HG03060 (cell line): ENCODE measurements around the gene ISLR.

Experiments
- ATAC-seq: cut with Tn5 transposase; IDR thresholded peaks from one replicate; pipeline ENCODE4 v1.9.1; 2021; ENCODE audit warnings: low read depth, moderate number of reproducible peaks; ENCODE audit not compliant: unreplicated experiment

The ISLR gene

DNA sequence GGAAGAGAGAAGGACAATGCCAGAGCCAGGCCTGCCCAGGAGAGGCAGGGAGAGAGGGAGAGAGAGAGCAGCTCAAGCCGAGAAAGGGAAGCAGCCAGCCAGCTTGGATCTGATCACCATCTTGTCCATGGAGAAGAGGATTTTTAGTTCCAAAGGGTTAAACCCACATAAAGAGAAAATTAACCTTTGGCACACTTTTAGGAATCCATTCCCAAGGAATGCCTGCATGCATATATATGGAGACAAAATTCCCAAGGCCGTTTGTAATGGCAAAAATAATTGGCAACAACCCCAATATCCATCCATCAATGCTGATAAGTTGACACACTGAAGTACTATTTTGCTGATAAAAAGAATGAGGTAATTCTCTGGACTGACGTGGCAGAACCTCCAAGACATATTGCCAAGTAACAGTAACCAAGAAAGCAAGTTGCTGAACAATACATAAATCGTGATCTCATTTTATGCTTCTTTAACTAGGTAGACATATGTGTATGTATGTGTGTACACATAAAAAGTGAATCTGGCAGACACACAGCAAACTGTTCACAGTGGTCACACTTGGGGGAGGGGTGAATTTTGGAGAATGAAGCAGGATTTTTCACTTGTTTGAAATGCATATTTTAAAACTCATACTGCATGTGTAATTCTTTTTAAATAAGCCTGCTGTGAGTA is 36.6 kb downstream of the ISLR start:
- no peak for ATAC-seq

DNA sequence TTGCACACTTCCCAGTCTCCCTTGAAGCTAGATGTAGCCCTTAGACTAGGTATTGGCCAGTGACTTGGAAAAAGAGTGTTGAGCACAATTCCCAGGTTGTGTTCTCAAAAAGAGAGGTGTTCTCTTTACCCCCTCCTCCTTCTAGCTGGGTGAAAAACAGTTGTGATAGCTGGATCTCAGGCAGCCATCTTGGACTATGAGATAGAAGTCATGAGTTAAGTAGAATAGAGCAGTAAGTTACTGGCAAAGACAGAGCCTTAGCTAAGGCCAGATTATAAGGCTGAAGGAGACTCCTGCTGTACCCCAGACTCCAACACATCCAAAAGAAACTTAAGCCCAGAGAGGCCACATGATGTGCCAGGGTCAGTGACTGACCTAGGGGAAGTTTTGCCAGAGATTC is 37.2 kb downstream of the ISLR start:
- no peak for ATAC-seq

DNA sequence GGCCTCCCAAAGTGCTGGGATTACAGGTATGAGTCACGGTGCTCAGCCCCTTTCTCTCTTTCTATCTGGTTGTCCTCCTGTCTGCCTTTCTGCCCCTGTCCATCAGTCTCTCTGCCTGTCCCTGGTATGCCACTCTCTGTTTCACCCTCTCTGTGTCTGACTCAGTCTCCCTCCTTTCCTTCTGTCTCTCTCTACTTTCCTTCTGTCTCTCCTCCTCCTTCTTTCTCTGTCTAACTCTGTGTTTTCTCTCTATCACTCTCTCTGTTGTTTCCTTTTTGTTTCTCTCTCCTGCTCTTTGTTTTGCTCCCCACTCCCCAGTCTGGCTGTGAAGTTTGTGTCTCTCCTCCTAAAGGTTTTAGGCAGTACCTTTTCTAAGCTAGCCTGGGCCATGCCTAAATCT is 38.1 kb downstream of the ISLR start:
- no peak for ATAC-seq

DNA sequence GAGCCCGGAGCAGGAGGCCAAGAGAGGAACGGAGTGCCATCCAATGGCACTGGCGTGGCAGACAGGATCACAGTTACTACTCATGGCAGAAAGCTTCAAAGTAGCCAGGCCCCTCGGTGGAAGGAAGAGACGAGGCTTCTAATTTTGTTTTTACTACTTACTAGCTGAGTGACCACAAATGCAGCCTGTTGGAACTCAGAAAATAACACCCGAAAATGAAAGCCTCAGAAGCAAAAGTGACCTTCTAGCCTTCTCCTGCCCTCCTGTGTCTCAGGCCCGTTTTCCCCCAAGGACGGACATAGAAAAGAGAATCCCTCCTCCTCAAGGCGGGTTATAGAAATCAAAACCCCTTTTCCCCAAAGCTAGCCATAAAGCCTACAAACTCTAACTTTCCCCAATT is 39.0 kb downstream of the ISLR start:
- no peak for ATAC-seq

GRCh38 chr15:74213858-74214284 is 40.4 kb downstream of the ISLR start:
- ATAC-seq: no peak

DNA sequence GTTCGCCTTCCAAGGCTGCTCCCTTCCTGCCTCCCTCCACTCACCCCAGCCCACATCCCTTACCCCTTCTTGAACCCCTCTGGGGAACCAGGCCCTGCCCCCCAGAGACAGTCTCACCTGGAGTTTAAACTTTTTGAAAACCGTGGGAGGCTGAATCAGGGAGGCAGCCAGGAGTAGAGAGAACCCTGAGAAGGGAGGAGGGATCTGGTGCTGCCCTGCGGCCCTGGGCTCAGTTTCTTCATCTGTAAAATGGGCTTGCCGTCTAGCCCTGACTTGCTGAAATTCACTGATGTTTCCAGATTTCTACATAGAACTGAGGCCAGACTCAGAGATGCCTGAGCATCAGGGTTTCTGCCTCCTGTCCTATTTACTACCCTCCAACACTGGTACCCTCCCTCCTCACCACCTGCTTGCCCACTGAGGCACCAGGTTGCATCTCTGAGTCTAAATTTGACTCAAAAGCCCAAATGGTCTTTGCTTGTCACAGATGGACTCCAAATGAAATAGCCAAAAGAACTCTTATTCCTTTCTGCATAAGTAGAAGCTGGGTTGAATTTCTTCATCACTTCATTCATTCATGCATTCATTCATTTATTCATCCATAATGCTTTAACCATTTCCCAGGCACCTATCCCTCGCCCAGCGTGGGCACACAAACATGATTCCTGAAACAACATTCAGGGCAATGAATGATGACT is 41.0 kb downstream of the ISLR start:
- ATAC-seq: no peak

- no peak for ATAC-seq
These were observed 42.4 kb downstream of the ISLR start for GRCh38 chr15:74215958-74216357.

DNA sequence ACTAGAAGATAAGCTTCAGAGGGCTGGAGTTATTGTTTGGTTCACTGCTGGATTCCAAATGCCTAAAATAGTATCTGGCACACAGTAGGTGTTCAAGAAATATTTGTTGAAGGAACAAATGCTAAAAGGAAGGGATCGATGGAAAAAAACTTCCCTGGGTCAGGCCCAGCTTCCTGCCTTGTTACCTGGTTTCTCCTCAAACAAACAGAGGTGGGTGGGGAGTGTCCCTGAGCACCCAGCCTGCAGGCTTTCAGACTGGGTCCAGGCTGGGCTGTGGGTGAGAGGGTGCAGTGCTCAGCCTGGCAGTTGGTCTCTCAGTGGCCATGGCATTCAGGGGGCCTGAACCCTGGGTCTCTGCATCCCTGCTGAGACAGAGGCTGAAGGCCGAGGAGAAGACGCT is 43.4 kb downstream of the ISLR start:
- no peak for ATAC-seq

- no peak for ATAC-seq
These were observed 44.7 kb downstream of the ISLR start for GRCh38 chr15:74217907-74218885.

DNA sequence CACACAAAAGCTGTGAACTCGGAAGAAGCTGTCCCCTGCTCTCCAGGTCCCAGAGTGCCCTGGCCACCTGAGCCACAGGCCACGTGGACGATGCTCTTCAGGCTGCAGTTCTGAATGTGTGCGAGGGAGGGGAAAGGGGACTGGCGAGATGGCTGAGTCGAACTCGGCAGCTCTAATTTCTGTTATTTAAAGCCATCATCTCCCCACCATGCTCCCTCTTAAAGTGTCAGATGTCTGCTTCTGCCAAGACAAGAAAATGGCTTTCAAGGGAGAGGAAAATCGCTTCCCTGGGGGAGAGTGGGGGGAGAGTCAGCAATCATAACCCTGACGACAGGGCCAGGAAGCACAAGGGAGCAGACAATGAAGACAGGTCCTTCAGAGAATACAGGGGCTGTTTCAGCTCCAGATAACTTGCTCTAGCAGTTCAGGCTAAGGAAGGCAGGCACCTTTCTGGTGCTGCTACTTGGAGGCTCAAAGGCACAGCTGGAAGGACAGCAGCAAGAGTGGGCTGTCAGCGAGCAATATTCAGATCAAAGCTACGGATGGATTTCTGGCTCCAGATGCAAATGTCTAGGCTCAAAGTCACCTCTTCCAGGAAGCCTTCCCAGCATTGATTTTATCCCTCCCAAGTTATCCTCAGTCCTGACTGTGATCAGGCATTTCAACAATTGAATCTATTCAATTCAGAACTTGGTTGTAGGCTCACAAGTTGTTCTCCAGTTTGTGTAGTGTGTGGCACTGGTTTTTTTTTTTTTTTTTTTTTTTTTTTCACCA is 47.2 kb downstream of the ISLR start:
- ATAC-seq: no peak

GRCh38 chr15:74221399-74222239 is 48.1 kb downstream of the ISLR start:
- no peak for ATAC-seq

DNA sequence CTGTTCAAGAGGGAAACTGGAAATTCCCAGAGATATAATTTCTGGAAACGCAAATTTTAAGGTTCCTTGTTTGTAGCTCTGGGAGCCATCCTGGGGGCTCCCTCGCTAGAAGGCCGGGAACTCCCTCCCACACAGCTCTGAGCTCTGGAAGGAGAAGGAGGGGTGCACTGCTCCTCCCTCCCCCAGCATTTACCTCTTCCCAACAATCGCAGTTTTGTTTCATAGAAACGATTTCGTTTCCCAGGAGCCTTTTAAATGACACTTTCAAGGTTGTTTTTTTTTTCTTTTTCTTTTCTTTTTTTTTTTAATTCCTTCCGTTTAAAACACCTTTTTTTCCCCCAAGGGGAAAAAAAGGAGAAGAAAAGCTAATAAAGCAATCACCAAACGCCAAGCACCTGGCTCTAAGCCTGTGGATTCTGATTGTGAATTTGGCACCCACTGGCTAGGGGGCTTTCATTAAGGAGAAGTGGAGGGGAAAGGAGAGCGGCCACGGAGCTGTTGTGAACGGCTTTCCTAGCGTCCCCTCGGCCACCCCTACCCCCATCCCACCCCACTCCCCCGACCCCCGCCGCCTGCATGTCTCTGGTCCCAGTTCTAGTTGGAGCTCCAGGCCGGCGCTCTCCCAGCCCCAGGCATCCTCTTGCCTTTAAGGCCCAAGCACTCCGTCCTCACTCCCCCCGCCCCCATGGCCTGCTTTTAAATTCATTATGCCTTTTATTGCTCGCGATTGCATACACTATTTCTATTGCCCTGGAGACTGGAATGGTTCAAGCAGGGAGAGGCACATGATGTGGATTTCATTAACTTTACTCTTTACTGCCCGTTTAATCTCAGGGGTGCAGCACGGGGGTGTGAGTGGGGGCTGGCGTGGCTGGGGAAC is 49.0 kb downstream of the ISLR start:
- no peak for ATAC-seq

GRCh38 chr15:74225928-74226327 is 52.4 kb downstream of the ISLR start:
- no peak for ATAC-seq
